Vagina (tissue), 2 donors: Measurements from ENCODE around the gene SMG9.

ENCODE experiments used
- POLR2AphosphoS5 ChIP-seq, 2 donors: sonication (generic); formaldehyde crosslinking; IDR thresholded peaks; one replicate each; pipeline ENCODE4 v1.9.0; 2017; ENCODE audit warnings: antibody characterized with exemption in 2 of 2, mild to moderate bottlenecking in 2 of 2, low read depth in 1 of 2; ENCODE audit not compliant: insufficient read depth in 1 of 2
- TF ChIP-seq, protein P1 (sequence below), 3 experiments: fragments of 450-650 bp in 2 of 3; fragments of 200-600 bp in 1 of 3; sonication (generic) in 1 of 3; IDR thresholded peaks; one replicate each; pipeline ENCODE4 v1.5.1; 2017 to 2019; ENCODE audit warnings: antibody characterized with exemption in 3 of 3, mild to moderate bottlenecking in 2 of 3, moderate library complexity in 2 of 3

DNA sequence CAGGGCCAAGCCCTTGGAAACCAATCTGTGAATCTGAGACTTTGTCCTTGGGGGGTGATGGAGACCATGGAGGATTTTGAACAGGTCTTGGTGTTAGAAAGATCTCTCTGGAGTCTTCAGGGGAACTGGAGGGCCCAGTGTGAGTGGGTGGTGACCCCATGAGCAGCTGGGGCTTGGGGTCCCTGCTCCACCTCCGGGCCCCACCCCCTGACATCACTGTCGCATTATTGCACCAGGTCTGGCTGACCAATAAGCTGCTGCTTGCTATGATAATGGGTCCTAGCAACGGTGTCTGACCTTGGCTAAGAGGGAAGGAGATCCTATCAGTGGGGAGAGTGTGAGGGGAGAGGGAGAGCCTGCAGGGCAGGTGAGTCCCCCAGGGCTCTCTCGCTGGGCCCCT lies 39.0 kb downstream of the SMG9 start, which contains the start of gene IRGC:
- TF ChIP-seq, protein P1, sequence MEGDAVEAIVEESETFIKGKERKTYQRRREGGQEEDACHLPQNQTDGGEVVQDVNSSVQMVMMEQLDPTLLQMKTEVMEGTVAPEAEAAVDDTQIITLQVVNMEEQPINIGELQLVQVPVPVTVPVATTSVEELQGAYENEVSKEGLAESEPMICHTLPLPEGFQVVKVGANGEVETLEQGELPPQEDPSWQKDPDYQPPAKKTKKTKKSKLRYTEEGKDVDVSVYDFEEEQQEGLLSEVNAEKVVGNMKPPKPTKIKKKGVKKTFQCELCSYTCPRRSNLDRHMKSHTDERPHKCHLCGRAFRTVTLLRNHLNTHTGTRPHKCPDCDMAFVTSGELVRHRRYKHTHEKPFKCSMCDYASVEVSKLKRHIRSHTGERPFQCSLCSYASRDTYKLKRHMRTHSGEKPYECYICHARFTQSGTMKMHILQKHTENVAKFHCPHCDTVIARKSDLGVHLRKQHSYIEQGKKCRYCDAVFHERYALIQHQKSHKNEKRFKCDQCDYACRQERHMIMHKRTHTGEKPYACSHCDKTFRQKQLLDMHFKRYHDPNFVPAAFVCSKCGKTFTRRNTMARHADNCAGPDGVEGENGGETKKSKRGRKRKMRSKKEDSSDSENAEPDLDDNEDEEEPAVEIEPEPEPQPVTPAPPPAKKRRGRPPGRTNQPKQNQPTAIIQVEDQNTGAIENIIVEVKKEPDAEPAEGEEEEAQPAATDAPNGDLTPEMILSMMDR (IDR thresholded peaks at IDR 0.05): no peak
- no peak for TF ChIP-seq POLR2AphosphoS5 (IDR thresholded peaks at IDR 0.05; ENCODE audit: insufficient read depth in 1 of 2, low read depth in 1 of 2)
